ENCODE data around the gene KIF13A.

GRCh38 chr6:17945575-17945974, 41.9 kb downstream of the KIF13A start:
- TF ChIP-seq CTCF (IDR thresholded peaks at IDR 0.05) (no peak), POLR2A (IDR thresholded peaks at IDR 0.05) (no peak)

All from Peyer's patch (tissue), 4 donors.